H1 (cell line): ENCODE data around the gene DDX43. TPM values are rescaled to one million over a fixed set of nuclear protein-coding genes. Genes with fewer than 3 reads are reported as not detected.

Source experiments
- CTCF ChIA-PET: fragments of 300-600 bp; sonication (Branson Sonifier 250); formaldehyde crosslinking; loops from one replicate; lab custom pipeline; 2021; ENCODE audit not compliant: partially characterized antibody; lab: Charles Lee
- POLR2A ChIA-PET: fragments of 300-600 bp; sonication (Branson Sonifier 250); formaldehyde crosslinking; loops from one replicate; lab custom pipeline; 2021; ENCODE audit warnings: inconsistent platforms; ENCODE audit not compliant: partially characterized antibody; lab: Charles Lee
- DNase-seq, 2 experiments: peaks; one replicate each; pipeline versions ENCODE4 v3.0.0 to v3.0.0-alpha.2; 2010 to 2022; ENCODE audit warnings: low spot score in 2 of 2, low read depth in 1 of 2, mixed read lengths in 1 of 2
- FAIRE-seq: peaks from 2 replicates; lab custom pipeline; 2011; peaks lifted over from hg19 to GRCh38; lab: Jason Lieb, UNC
- H2AFZ ChIP-seq: 2 replicates; pipeline ENCODE4 v1.8.1; 2012; ENCODE audit warnings: low read length, inconsistent platforms
- H2AK5ac ChIP-seq: 2 replicates; pipeline ENCODE4 v1.6.1; 2013; ENCODE audit warnings: low read depth, low read length
- H2BK120ac ChIP-seq: replicated peaks from 2 replicates; pipeline ENCODE3; 2013; ENCODE audit warnings: low read depth, low read length, inconsistent platforms
- H2BK12ac ChIP-seq: 2 replicates; pipeline ENCODE4 v1.6.1; 2013; ENCODE audit warnings: low read depth, low read length
- H2BK15ac ChIP-seq: 2 replicates; pipeline ENCODE4 v1.6.1; 2013; ENCODE audit warnings: low read length
- H2BK20ac ChIP-seq: 2 replicates; pipeline ENCODE4 v1.6.1; 2013; ENCODE audit warnings: low read length
- H2BK5ac ChIP-seq: 2 replicates; pipeline ENCODE4 v1.6.1; 2013; ENCODE audit warnings: low read depth, low read length
- H3K14ac ChIP-seq: 2 replicates; pipeline ENCODE4 v1.6.1; 2013; ENCODE audit warnings: inconsistent platforms; ENCODE audit not compliant: insufficient read length
- H3K18ac ChIP-seq: 2 replicates; pipeline ENCODE4 v1.6.1; 2013; ENCODE audit warnings: low read length; ENCODE audit errors: extremely low read depth
- H3K23ac ChIP-seq: 2 replicates; pipeline ENCODE4 v1.6.1; 2013; ENCODE audit warnings: inconsistent platforms; ENCODE audit not compliant: insufficient read length
- H3K23me2 ChIP-seq: 2 replicates; pipeline ENCODE4 v1.6.1; 2013; ENCODE audit warnings: low read depth, low read length
- H3K27ac ChIP-seq: 2 replicates; pipeline ENCODE4 v1.6.1; 2011; ENCODE audit warnings: low read depth, low read length, inconsistent platforms
- H3K27me3 ChIP-seq, 4 experiments: replicated peaks in 1 of 4; 1 replicate in 1 of 4; 2 replicates in 3 of 4; pipeline versions ENCODE4 v1.6.1 to v1.8.1; 2011 to 2013; ENCODE audit warnings: low read length in 3 of 4, mild to moderate bottlenecking in 3 of 4, inconsistent platforms in 2 of 4, mixed read lengths in 2 of 4, moderate library complexity in 1 of 4; ENCODE audit not compliant: control insufficient read depth in 3 of 4, insufficient read depth in 3 of 4; ENCODE audit errors: extremely low read depth in 1 of 4
- H3K36me3 ChIP-seq, 4 experiments: 2 replicates each; pipeline versions ENCODE4 v1.6.1 to v1.8.1; 2011 to 2013; ENCODE audit warnings: mild to moderate bottlenecking in 4 of 4, low read length in 3 of 4, moderate library complexity in 2 of 4, control low read depth in 1 of 4, inconsistent platforms in 1 of 4; ENCODE audit not compliant: insufficient read depth in 4 of 4, control insufficient read depth in 2 of 4
- H3K4ac ChIP-seq: replicated peaks from 2 replicates; pipeline ENCODE3; 2013; ENCODE audit warnings: low read length, low read depth, mixed read lengths, inconsistent platforms; ENCODE audit not compliant: insufficient read length
- H3K4me1 ChIP-seq, 4 experiments: replicated peaks in 1 of 4; 1 replicate in 1 of 4; 2 replicates in 3 of 4; pipeline versions ENCODE4 v1.6.1 to v1.8.1; 2011 to 2013; ENCODE audit warnings: low read length in 3 of 4, inconsistent platforms in 2 of 4, mixed read lengths in 1 of 4; ENCODE audit not compliant: insufficient read depth in 4 of 4, control insufficient read depth in 3 of 4
- H3K4me2 ChIP-seq, 2 experiments: 2 replicates each; pipeline versions ENCODE4 v1.6.1 to v1.8.1; 2011 to 2013; ENCODE audit warnings: low read depth in 2 of 2, low read length in 2 of 2, control low read depth in 1 of 2, inconsistent platforms in 1 of 2, mild to moderate bottlenecking in 1 of 2; ENCODE audit not compliant: insufficient read depth in 1 of 2
- H3K4me3 ChIP-seq, 4 experiments: fragments of 200-600, 300-600 bp in 1 of 4; sonication (generic), shearing (Covaris generic), sonication (Bioruptor Twin) in 1 of 4; 2 replicates each; pipeline versions ENCODE4 v1.5.1 to v1.8.1; 2011 to 2016; ENCODE audit warnings: low read length in 4 of 4, low read depth in 3 of 4, control low read depth in 2 of 4, inconsistent platforms in 2 of 4, mild to moderate bottlenecking in 2 of 4, mixed read lengths in 1 of 4, moderate library complexity in 1 of 4; ENCODE audit not compliant: insufficient read depth in 2 of 4; ENCODE audit errors: extremely low read depth in 1 of 4
- H3K56ac ChIP-seq: replicated peaks from 2 replicates; pipeline ENCODE3; 2013; ENCODE audit warnings: low read depth, mild to moderate bottlenecking, mixed read lengths, low read length, inconsistent platforms; ENCODE audit not compliant: insufficient read length
- H3K79me1 ChIP-seq: 2 replicates; pipeline ENCODE4 v1.6.1; 2013; ENCODE audit warnings: low read depth, low read length, control low read depth
- H3K79me2 ChIP-seq, 2 experiments: 2 replicates each; pipeline versions ENCODE4 v1.6.1 to v1.8.1; 2012 to 2013; ENCODE audit warnings: low read length in 2 of 2, mild to moderate bottlenecking in 2 of 2, inconsistent platforms in 1 of 2; ENCODE audit not compliant: insufficient read depth in 2 of 2, control insufficient read depth in 1 of 2
- H3K9ac ChIP-seq, 4 experiments: replicated peaks in 1 of 4; 1 replicate in 1 of 4; 2 replicates in 3 of 4; pipeline versions ENCODE4 v1.6.1 to v1.8.1; 2011 to 2013; ENCODE audit warnings: low read depth in 3 of 4, low read length in 3 of 4, control low read depth in 2 of 4, mild to moderate bottlenecking in 2 of 4, moderate library complexity in 2 of 4, inconsistent platforms in 1 of 4; ENCODE audit errors: extremely low read depth in 1 of 4
- H3K9me3 ChIP-seq, 2 experiments: 2 replicates each; pipeline versions ENCODE4 v1.6.1 to v1.8.1; 2012 to 2013; ENCODE audit warnings: mild to moderate bottlenecking in 2 of 2, moderate library complexity in 2 of 2, control low read depth in 1 of 2, inconsistent platforms in 1 of 2, low read depth in 1 of 2, low read length in 1 of 2, mixed read lengths in 1 of 2; ENCODE audit not compliant: insufficient read depth in 2 of 2
- H4K20me1 ChIP-seq, 2 experiments: replicated peaks in 1 of 2; 2 replicates each; pipeline versions ENCODE3 to v1.8.1; 2011 to 2013; ENCODE audit warnings: inconsistent platforms in 2 of 2, low read length in 2 of 2, mild to moderate bottlenecking in 1 of 2; ENCODE audit not compliant: insufficient read depth in 2 of 2, control insufficient read depth in 1 of 2
- H4K5ac ChIP-seq: 2 replicates; pipeline ENCODE4 v1.6.1; 2013; ENCODE audit warnings: low read length, low read depth, mixed read lengths, inconsistent platforms; ENCODE audit not compliant: insufficient read length
- H4K8ac ChIP-seq: 2 replicates; pipeline ENCODE4 v1.8.0; 2013; ENCODE audit warnings: mild to moderate bottlenecking, moderate library complexity, low read length, inconsistent platforms; ENCODE audit not compliant: insufficient read depth; ENCODE audit errors: extremely low read depth
- H4K91ac ChIP-seq: replicated peaks from 2 replicates; pipeline ENCODE3; 2013; ENCODE audit warnings: low read length, mixed read lengths, inconsistent platforms; ENCODE audit not compliant: insufficient read length
- ASH2L ChIP-seq: fragments of 200-600, 300-600 bp; sonication (generic); IDR thresholded peaks from one replicate; pipeline ENCODE4 v1.7.1; 2017; ENCODE audit warnings: low read length
- ATF2 ChIP-seq: IDR thresholded peaks from 2 replicates; pipeline ENCODE4 v1.6.1; 2012; ENCODE audit warnings: low read length, inconsistent platforms
- CHD1 ChIP-seq: IDR thresholded peaks from 2 replicates; pipeline ENCODE4 v1.6.1; 2012; ENCODE audit warnings: low read depth, low read length, improper control_type of control experiment
- CHD2 ChIP-seq: IDR thresholded peaks from 2 replicates; pipeline ENCODE4 v1.6.1; 2012; ENCODE audit warnings: low read length, improper control_type of control experiment
- CTBP2 ChIP-seq: IDR thresholded peaks from 2 replicates; pipeline ENCODE4 v1.7.0; 2011; ENCODE audit warnings: borderline replicate concordance, mild to moderate bottlenecking, moderate library complexity, mixed read lengths, low read length; ENCODE audit not compliant: insufficient read depth, insufficient read length
- EP300 ChIP-seq, 2 experiments: IDR thresholded peaks; 1 replicate in 1 of 2; 2 replicates in 1 of 2; pipeline ENCODE4 v1.6.1; 2011 to 2012; ENCODE audit warnings: low read depth in 2 of 2, low read length in 2 of 2, mild to moderate bottlenecking in 2 of 2, borderline replicate concordance in 1 of 2, inconsistent platforms in 1 of 2, moderate library complexity in 1 of 2
- HDAC2 ChIP-seq, 2 experiments: fragments of 300-600 bp in 1 of 2; sonication (generic) in 1 of 2; IDR thresholded peaks; 2 replicates each; pipeline ENCODE4 v1.6.1; 2011 to 2012; ENCODE audit warnings: low read depth in 2 of 2, low read length in 2 of 2, mild to moderate bottlenecking in 2 of 2, moderate library complexity in 2 of 2, borderline replicate concordance in 1 of 2, inconsistent platforms in 1 of 2
- HDAC6 ChIP-seq: IDR thresholded peaks from one replicate; pipeline ENCODE4 v1.7.1; 2012; ENCODE audit warnings: low read depth, mild to moderate bottlenecking, inconsistent platforms, low read length, moderate library complexity
- JUND ChIP-seq: IDR thresholded peaks from 2 replicates; pipeline ENCODE4 v1.6.1; 2011; ENCODE audit warnings: mild to moderate bottlenecking, improper control_type of control experiment, low read length
- NRF1 ChIP-seq: IDR thresholded peaks from 2 replicates; pipeline ENCODE4 v1.6.1; 2011; ENCODE audit warnings: mild to moderate bottlenecking, low read depth, low read length, improper control_type of control experiment
- SIX5 ChIP-seq: IDR thresholded peaks from 2 replicates; pipeline ENCODE4 v1.6.1; 2011; ENCODE audit warnings: mild to moderate bottlenecking, low read depth, low read length
- SP2 ChIP-seq: IDR thresholded peaks from 2 replicates; pipeline ENCODE4 v1.6.1; 2012; ENCODE audit warnings: mild to moderate bottlenecking, low read length, inconsistent platforms
- WGBS, 2 experiments: shearing (Covaris generic) in 1 of 2; methylation state at CpG; one replicate each; pipeline versions ENCODE4 v1.1.6 to v1.1.7; 2013 to 2015; ENCODE audit warnings: low lambda C conversion rate in 2 of 2, mixed read lengths in 2 of 2, inconsistent platforms in 1 of 2, low coverage in 1 of 2, missing lambda C conversion rate in 1 of 2; ENCODE audit not compliant: insufficient replicate concordance in 2 of 2, insufficient coverage in 1 of 2, insufficient read length in 1 of 2; ENCODE audit errors: extremely low coverage in 1 of 2, missing lambda C conversion rate in 1 of 2; 5-methylcytosine and 5-hydroxymethylcytosine counted together
- polyA plus RNA-seq, 7 experiments: library from polyadenylated mRNA; depleted of rRNA in 3 of 7; stranded (reverse) in 5 of 7; unstranded in 2 of 7; fragments of >200 nt in 5 of 7; fragments of 200-250 nt in 2 of 7; gene quantifications; 1 replicate in 5 of 7; 2 replicates in 1 of 7; 4 replicates in 1 of 7; pipeline versions ENCODE4 v1.2.1 to v1.2.3, GENCODE V29; 2011 to 2013; ENCODE audit warnings: missing spikeins in 2 of 7, mixed read lengths in 2 of 7
- total RNA-seq: library from RNA; stranded (reverse); fragmentation: NEBNext Ultra II Directional; extraction: Animal tissue kit (Norgen Biotek cat#: 25700); gene quantifications from 2 replicates; pipeline ENCODE4 v1.2.1, GENCODE V29; 2021

DDX43 gene
- total and polyA plus RNA-seq, 2 of the 8 experiments (the other 6 are each of a cell fraction or from before 2014, with no cell fraction given), result 0.05 TPM; not detected in 1

DNA sequence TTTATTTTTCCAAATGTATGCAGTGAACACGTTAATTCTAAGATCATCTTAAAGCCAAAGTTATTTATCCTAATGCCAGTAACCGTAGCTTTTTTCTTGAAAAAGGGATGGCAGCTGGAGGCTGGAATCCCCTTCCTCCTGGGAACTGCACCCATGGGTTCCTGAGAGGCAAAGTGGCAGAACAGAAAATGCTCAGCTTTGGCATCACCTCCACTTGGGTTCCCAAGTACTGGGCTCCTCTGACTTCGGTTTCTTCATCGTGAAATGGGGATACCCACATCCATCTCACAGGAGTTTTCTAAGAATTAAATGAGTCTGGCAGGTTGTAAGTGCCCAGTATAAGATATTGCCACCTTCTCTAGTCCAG is 6.2 kb upstream of the DDX43 start:
- Histone ChIP-seq H2BK20ac (peak overlapping the region; percentile 48; the same call in 1 of the 2 replicates), H2BK12ac (peak overlapping the region; percentile 50; the same call in 1 of the 2 replicates), H4K5ac (no peak overlapping the region), H3K56ac (no peak overlapping the region), H3K4me3 (peak overlapping the region in 1 of 4 experiments; percentile 64; a peak in 3 of 8 replicates), H3K18ac (no peak overlapping the region; the same call in 1 of the 2 replicates), H3K14ac (no peak overlapping the region), H3K4me1 (peaks cover 0 to 6% (median 0%) of the 10 kb centered on the region in 4 experiments; a peak in 3 of 7 replicates), H3K23me2 (0 out of 2 replicates have a peak, but pooled peaks cover 1% of the 10 kb centered on the region), H3K79me1 (no peaks in the 10 kb centered on the region), H3K79me2 (no peaks in the 10 kb centered on the region), H3K23ac (no peak overlapping the region), H4K20me1 (no peaks in the 10 kb centered on the region), H4K91ac (no peak overlapping the region), H2BK5ac (no peak overlapping the region), H3K4me2 (peak overlapping the region; percentile 28 to 67), H2BK15ac (no peak overlapping the region), H3K27ac (no peak overlapping the region), H4K8ac (no peak overlapping the region), H3K36me3 (no peaks in the 10 kb centered on the region), H3K27me3 (no peaks in the 10 kb centered on the region), H2AFZ (no peak overlapping the region), H3K9ac (no peak overlapping the region), H3K4ac (peak overlapping the region; percentile 93), H3K9me3 (no peaks in the 10 kb centered on the region), H2BK120ac (peak overlapping the region; percentile 69), H2AK5ac (no peak overlapping the region)
- no peak for DNase-seq
- 40% methylated on average over 4 of the region's 4 CpGs; no CpG with 5 or more reads in 1 of the 2 experiments for WGBS, 2 experiments
- FAIRE-seq, result no peak
- CTCF ChIA-PET, result interaction anchor here (0.8 to 4.9 kb wide), 29 partner anchors 10 to 254 kb away, joined by 3 to 40 read pairs (median 4); partner anchors contain the start of gene CGAS
- POLR2A ChIA-PET, result interaction anchor here (0.5 to 2.3 kb wide), 8 partner anchors 37 to 191 kb away, joined by 3 to 13 read pairs (median 3); no protein-coding TSS in a partner anchor
- no peak for TF ChIP-seq HDAC2 (IDR thresholded peaks at IDR 0.05; ENCODE audit: borderline replicate concordance in 1 of 2, low read depth in 2 of 2, low read length in 2 of 2)
- no peak for TF ChIP-seq SP2
- TF ChIP-seq JUND, result no peak
- no peak for TF ChIP-seq CHD2
- TF ChIP-seq HDAC6, result no peak
- no peak for TF ChIP-seq EP300 (IDR thresholded peaks at IDR 0.05; ENCODE audit: borderline replicate concordance in 1 of 2, low read depth in 2 of 2, low read length in 2 of 2)
- TF ChIP-seq ATF2, result no peak
- no peak for TF ChIP-seq NRF1
- no peak for TF ChIP-seq ASH2L
- TF ChIP-seq CTBP2, result no peak
- no peak for TF ChIP-seq CHD1
- no peak for TF ChIP-seq SIX5
